Muscle layer of colon (tissue), 2 donors: ENCODE measurements around the gene FAM13C.

Experiments used
- H3K27ac ChIP-seq: one replicate; pipeline ENCODE4 v1.7.0; 2013; ENCODE audit warnings: low read depth, mild to moderate bottlenecking, low read length, moderate library complexity
- H3K27me3 ChIP-seq, 2 donors: one replicate each; pipeline ENCODE4 v1.7.0; 2013; ENCODE audit warnings: low read length in 2 of 2, mild to moderate bottlenecking in 2 of 2; ENCODE audit not compliant: insufficient read depth in 2 of 2, control insufficient read depth in 1 of 2
- H3K36me3 ChIP-seq: one replicate; pipeline ENCODE4 v1.7.0; 2013; ENCODE audit warnings: mild to moderate bottlenecking, low read length; ENCODE audit not compliant: insufficient read depth
- H3K4me1 ChIP-seq: one replicate; pipeline ENCODE4 v1.7.0; 2013; ENCODE audit warnings: mild to moderate bottlenecking, low read length; ENCODE audit not compliant: insufficient read depth
- H3K4me3 ChIP-seq, 2 donors: one replicate each; pipeline ENCODE4 v1.7.0; 2013; ENCODE audit warnings: low read length in 2 of 2, low read depth in 1 of 2, mild to moderate bottlenecking in 1 of 2, moderate library complexity in 1 of 2
- H3K9ac ChIP-seq: one replicate; pipeline ENCODE4 v1.7.0; 2013; ENCODE audit warnings: low read length
- H3K9me3 ChIP-seq: one replicate; pipeline ENCODE4 v1.7.0; 2013; ENCODE audit warnings: mild to moderate bottlenecking, low read length
- donor health status: abdominal sarcoma.
- donor health status: Adenocarcinoma of cecum.

The FAM13C gene

GRCh38 chr10:59272061-59272460 lies 90.3 kb downstream of the FAM13C start:
- Histone ChIP-seq H3K9ac (no peak overlapping the region), H3K4me1 (peaks cover 6% of the 10 kb centered on the region), H3K27ac (no peak overlapping the region), H3K4me3 (no peak overlapping the region), H3K27me3 (no peaks in the 10 kb centered on the region), H3K9me3 (no peaks in the 10 kb centered on the region), H3K36me3 (peaks cover 27% of the 10 kb centered on the region)

DNA sequence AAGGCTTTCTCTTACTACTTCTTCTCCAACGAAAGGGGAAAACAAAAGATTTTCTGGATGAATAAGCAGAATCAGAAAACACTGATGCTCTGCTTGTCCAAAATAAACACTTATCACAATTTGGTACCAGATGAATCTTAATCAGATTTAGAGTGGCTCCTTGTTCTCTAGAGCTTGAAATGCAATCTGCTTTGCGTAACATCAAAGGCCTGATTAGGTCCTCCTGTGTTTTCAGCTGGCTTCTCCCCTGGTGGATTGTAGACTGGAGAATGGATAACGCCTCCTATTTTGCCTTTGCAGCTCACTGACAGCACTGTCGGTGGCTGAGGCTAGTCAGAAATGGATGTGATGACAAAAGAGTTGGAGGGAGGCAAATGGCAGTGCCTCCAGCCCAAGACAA lies 91.2 kb downstream of the FAM13C start:
- Histone ChIP-seq H3K4me3 (no peak overlapping the region), H3K27me3 (no peaks in the 10 kb centered on the region), H3K9me3 (no peaks in the 10 kb centered on the region), H3K9ac (no peak overlapping the region), H3K36me3 (peaks cover 35% of the 10 kb centered on the region), H3K27ac (no peak overlapping the region), H3K4me1 (peaks cover 6% of the 10 kb centered on the region)

GRCh38 chr10:59270492-59270891 lies 91.9 kb downstream of the FAM13C start:
- Histone ChIP-seq H3K9ac (no peak overlapping the region), H3K27ac (no peak overlapping the region), H3K4me1 (peaks cover 6% of the 10 kb centered on the region), H3K9me3 (no peaks in the 10 kb centered on the region), H3K4me3 (no peak overlapping the region), H3K36me3 (peaks cover 35% of the 10 kb centered on the region), H3K27me3 (no peaks in the 10 kb centered on the region)

GRCh38 chr10:59269651-59270050 lies 92.7 kb downstream of the FAM13C start:
- no peaks in the 10 kb centered on the region for H3K9me3 ChIP-seq
- H3K27ac ChIP-seq = no peak overlapping the region
- H3K27me3 ChIP-seq = no peaks in the 10 kb centered on the region
- no peak overlapping the region for H3K4me3 ChIP-seq
- H3K9ac ChIP-seq = no peak overlapping the region
- peaks cover 6% of the 10 kb centered on the region for H3K4me1 ChIP-seq
- H3K36me3 ChIP-seq = peaks cover 35% of the 10 kb centered on the region

- Histone ChIP-seq H3K4me1 (no peaks in the 10 kb centered on the region), H3K9ac (no peak overlapping the region), H3K27me3 (no peaks in the 10 kb centered on the region), H3K4me3 (no peak overlapping the region), H3K9me3 (no peaks in the 10 kb centered on the region), H3K27ac (no peak overlapping the region), H3K36me3 (peaks cover 31% of the 10 kb centered on the region)
Observed at GRCh38 chr10:59268460-59268859, 93.9 kb downstream of the FAM13C start.

DNA sequence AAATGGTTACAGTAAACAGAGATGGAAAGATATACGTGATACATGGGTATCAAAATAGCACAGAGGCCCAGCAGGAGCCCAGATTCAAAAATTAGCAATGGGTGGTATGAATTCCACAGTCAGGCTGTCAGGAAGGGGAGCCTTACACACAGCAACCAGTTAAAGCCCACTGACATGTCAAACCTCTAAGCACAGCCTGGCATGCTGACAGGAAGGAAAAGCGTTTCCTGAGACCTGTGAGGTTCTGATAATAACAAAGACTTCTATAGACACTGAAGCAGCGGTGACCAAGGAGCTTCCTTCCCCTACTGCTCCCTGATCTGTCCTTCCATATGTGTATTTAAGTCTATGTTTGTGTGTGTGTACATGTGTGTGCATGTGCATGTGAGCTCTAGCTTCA lies 96.0 kb downstream of the FAM13C start:
- no peaks in the 10 kb centered on the region for H3K27me3 ChIP-seq
- no peaks in the 10 kb centered on the region for H3K4me1 ChIP-seq
- no peak overlapping the region for H3K4me3 ChIP-seq
- H3K27ac ChIP-seq = no peak overlapping the region
- H3K9me3 ChIP-seq = no peaks in the 10 kb centered on the region
- no peak overlapping the region for H3K9ac ChIP-seq
- peaks cover 31% of the 10 kb centered on the region for H3K36me3 ChIP-seq

- no peak overlapping the region for H3K4me3 ChIP-seq
- peaks cover 31% of the 10 kb centered on the region for H3K36me3 ChIP-seq
- H3K9me3 ChIP-seq = no peaks in the 10 kb centered on the region
- no peak overlapping the region for H3K27ac ChIP-seq
- no peak overlapping the region for H3K9ac ChIP-seq
- H3K27me3 ChIP-seq = no peaks in the 10 kb centered on the region
- H3K4me1 ChIP-seq = no peaks in the 10 kb centered on the region
Observed at GRCh38 chr10:59265141-59265540, 97.2 kb downstream of the FAM13C start.

GRCh38 chr10:59258890-59259289 lies 103.5 kb downstream of the FAM13C start:
- no peaks in the 10 kb centered on the region for H3K27me3 ChIP-seq
- no peaks in the 10 kb centered on the region for H3K9me3 ChIP-seq
- no peak overlapping the region for H3K4me3 ChIP-seq
- no peaks in the 10 kb centered on the region for H3K36me3 ChIP-seq
- no peak overlapping the region for H3K27ac ChIP-seq
- H3K9ac ChIP-seq = no peak overlapping the region
- H3K4me1 ChIP-seq = peaks cover 7% of the 10 kb centered on the region

DNA sequence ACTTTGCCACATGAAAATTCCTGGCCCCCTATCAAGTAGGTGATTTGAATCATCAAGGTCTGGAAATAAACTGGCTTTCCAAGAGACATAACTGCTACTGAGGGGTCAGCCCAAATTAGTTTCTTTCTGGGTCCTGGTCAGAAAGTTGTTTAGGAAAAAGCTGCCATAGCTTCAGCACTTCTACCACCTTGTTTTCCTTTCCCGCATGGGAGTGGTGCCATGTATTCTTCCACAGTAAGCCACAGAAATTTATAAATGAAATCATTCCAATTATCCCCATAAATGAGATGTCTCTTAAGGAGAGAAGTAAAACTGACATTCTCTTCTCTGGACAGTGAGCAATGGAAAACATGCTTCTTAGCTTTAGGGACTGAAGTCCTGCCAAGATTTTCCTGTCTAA lies 105.1 kb downstream of the FAM13C start:
- Histone ChIP-seq H3K4me3 (no peak overlapping the region), H3K27ac (peak overlapping the region; percentile 13), H3K9me3 (no peaks in the 10 kb centered on the region), H3K4me1 (peaks cover 7% of the 10 kb centered on the region), H3K27me3 (no peaks in the 10 kb centered on the region), H3K9ac (no peak overlapping the region), H3K36me3 (peaks cover 11% of the 10 kb centered on the region)

- H3K9ac ChIP-seq = no peak overlapping the region
- peaks cover 20% of the 10 kb centered on the region for H3K36me3 ChIP-seq
- peaks cover 7% of the 10 kb centered on the region for H3K4me1 ChIP-seq
- no peaks in the 10 kb centered on the region for H3K9me3 ChIP-seq
- H3K27ac ChIP-seq = no peak overlapping the region
- H3K4me3 ChIP-seq = no peak overlapping the region
- H3K27me3 ChIP-seq = no peaks in the 10 kb centered on the region
Observed at GRCh38 chr10:59255463-59255862, 106.9 kb downstream of the FAM13C start.

DNA sequence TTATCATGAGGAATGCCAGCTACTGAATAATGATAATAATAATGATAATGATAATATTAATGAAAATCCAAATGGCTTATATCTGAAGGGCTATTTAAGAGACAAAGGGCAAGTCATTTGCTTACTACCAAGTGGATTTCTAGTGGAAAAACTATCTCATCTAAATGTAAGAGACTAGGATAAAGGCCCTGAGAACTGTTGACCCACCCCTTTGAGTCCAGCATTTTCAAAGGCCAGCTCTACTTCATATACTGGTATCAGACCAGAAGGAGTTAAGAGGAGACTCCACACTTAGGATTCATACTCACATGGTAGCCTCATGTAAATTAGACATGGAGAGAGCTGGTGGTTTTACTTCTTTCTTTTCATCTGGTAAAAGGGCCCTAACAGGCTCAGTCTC lies 109.9 kb downstream of the FAM13C start:
- Histone ChIP-seq H3K36me3 (peaks cover 22% of the 10 kb centered on the region), H3K27me3 (no peaks in the 10 kb centered on the region), H3K9ac (no peak overlapping the region), H3K27ac (no peak overlapping the region), H3K4me1 (peaks cover 5% of the 10 kb centered on the region), H3K9me3 (no peaks in the 10 kb centered on the region), H3K4me3 (no peak overlapping the region)

DNA sequence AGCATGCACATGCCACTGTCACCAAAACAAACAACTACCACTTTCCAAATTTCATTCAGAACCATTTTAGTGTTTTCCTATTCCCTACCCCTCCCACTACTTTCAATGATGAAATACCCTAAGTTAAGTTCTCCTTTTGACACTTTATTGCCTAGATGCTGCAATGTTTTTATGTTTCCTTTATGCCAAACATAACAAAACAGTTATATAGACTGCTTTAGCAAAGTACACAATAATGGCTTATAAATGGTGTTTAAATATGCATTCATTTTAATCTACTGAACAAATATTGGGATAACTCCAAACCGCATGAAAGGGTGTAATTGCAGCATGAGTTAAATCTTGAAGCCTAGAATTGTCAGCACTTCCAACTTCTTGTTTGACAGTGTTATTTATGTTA lies 116.7 kb downstream of the FAM13C start:
- Histone ChIP-seq H3K27ac (no peak overlapping the region), H3K9ac (no peak overlapping the region)

More for the DNA sequence above, 116.7 kb downstream of the FAM13C start:
- H3K36me3 ChIP-seq = peaks cover 9% of the 10 kb centered on the region
- H3K27me3 ChIP-seq = no peaks in the 10 kb centered on the region
- no peaks in the 10 kb centered on the region for H3K9me3 ChIP-seq
- H3K4me1 ChIP-seq = peaks cover 4% of the 10 kb centered on the region
- no peak overlapping the region for H3K4me3 ChIP-seq
